Duodenal mucosa (tissue), 2 donors: ENCODE results near the gene SCUBE1.

Experiments
- H3K27ac ChIP-seq: one replicate; pipeline ENCODE4 v1.7.0; 2013; ENCODE audit warnings: low read depth, low read length
- H3K27me3 ChIP-seq, 2 donors: one replicate each; pipeline ENCODE4 v1.7.0; 2013; ENCODE audit warnings: low read length in 2 of 2, control low read depth in 1 of 2; ENCODE audit not compliant: insufficient read depth in 2 of 2, control insufficient read depth in 1 of 2
- H3K36me3 ChIP-seq, 2 donors: one replicate each; pipeline ENCODE4 v1.7.0; 2013; ENCODE audit warnings: low read length in 2 of 2, control low read depth in 1 of 2; ENCODE audit not compliant: insufficient read depth in 2 of 2, control insufficient read depth in 1 of 2
- H3K4me1 ChIP-seq, 2 donors: one replicate each; pipeline ENCODE4 v1.7.0; 2013; ENCODE audit warnings: low read length in 2 of 2, control low read depth in 1 of 2; ENCODE audit not compliant: insufficient read depth in 2 of 2, control insufficient read depth in 1 of 2
- H3K4me3 ChIP-seq, 2 donors: one replicate each; pipeline ENCODE4 v1.7.0; 2013; ENCODE audit warnings: low read length in 2 of 2, low read depth in 1 of 2
- H3K9ac ChIP-seq, 2 donors: one replicate each; pipeline ENCODE4 v1.7.0; 2013; ENCODE audit warnings: low read length in 2 of 2, low read depth in 1 of 2
- H3K9me3 ChIP-seq, 2 donors: one replicate each; pipeline ENCODE4 v1.7.0; 2013; ENCODE audit warnings: low read length in 2 of 2, control low read depth in 1 of 2; ENCODE audit not compliant: control insufficient read depth in 1 of 2

The SCUBE1 gene

GRCh38 chr22:43330178-43331068 is 12.7 kb downstream of the SCUBE1 start:
- H3K36me3 ChIP-seq: no peaks in the 10 kb centered on the region

GRCh38 chr22:43329061-43329460 is 14.1 kb downstream of the SCUBE1 start:
- Histone ChIP-seq H3K9ac (no peak overlapping the region), H3K9me3 (no peaks in the 10 kb centered on the region), H3K4me3 (no peak overlapping the region), H3K27me3 (peaks cover 0 to 3% of the 10 kb centered on the region in 2 donors), H3K36me3 (no peaks in the 10 kb centered on the region), H3K4me1 (no peaks in the 10 kb centered on the region), H3K27ac (no peak overlapping the region)

More at GRCh38 chr22:43330178-43331068, 12.7 kb downstream of the SCUBE1 start:
- Histone ChIP-seq H3K9me3 (no peaks in the 10 kb centered on the region), H3K9ac (no peak overlapping the region), H3K27ac (no peak overlapping the region), H3K27me3 (no peaks in the 10 kb centered on the region), H3K4me1 (no peaks in the 10 kb centered on the region), H3K4me3 (no peak overlapping the region)

- Histone ChIP-seq H3K4me3 (no peak overlapping the region), H3K4me1 (no peaks in the 10 kb centered on the region), H3K9me3 (no peaks in the 10 kb centered on the region)
These were observed 16.1 kb downstream of the SCUBE1 start for GRCh38 chr22:43327157-43327438.

GRCh38 chr22:43326331-43327156 is 16.6 kb downstream of the SCUBE1 start:
- H3K4me3 ChIP-seq: no peak overlapping the region
- no peaks in the 10 kb centered on the region for H3K36me3 ChIP-seq
- peaks cover 0 to 3% of the 10 kb centered on the region in 2 donors for H3K27me3 ChIP-seq
- H3K9me3 ChIP-seq: no peaks in the 10 kb centered on the region
- no peaks in the 10 kb centered on the region for H3K4me1 ChIP-seq
- H3K27ac ChIP-seq: no peak overlapping the region
- no peak overlapping the region for H3K9ac ChIP-seq

More at GRCh38 chr22:43327157-43327438, 16.1 kb downstream of the SCUBE1 start:
- Histone ChIP-seq H3K27ac (no peak overlapping the region), H3K36me3 (no peaks in the 10 kb centered on the region), H3K27me3 (peaks cover 0 to 3% of the 10 kb centered on the region in 2 donors), H3K9ac (no peak overlapping the region)

- H3K9me3 ChIP-seq: no peaks in the 10 kb centered on the region
- no peak overlapping the region for H3K9ac ChIP-seq
- no peaks in the 10 kb centered on the region for H3K36me3 ChIP-seq
- peaks cover 0 to 3% of the 10 kb centered on the region in 2 donors for H3K27me3 ChIP-seq
- H3K27ac ChIP-seq: no peak overlapping the region
- no peaks in the 10 kb centered on the region for H3K4me1 ChIP-seq
- H3K4me3 ChIP-seq: no peak overlapping the region
These were observed 18.0 kb downstream of the SCUBE1 start for GRCh38 chr22:43325176-43325575.

- Histone ChIP-seq H3K4me3 (no peak overlapping the region), H3K27me3 (peaks cover 0 to 3% of the 10 kb centered on the region in 2 donors), H3K36me3 (no peaks in the 10 kb centered on the region), H3K9ac (no peak overlapping the region), H3K27ac (no peak overlapping the region), H3K9me3 (no peaks in the 10 kb centered on the region), H3K4me1 (no peaks in the 10 kb centered on the region)
These were observed 21.9 kb downstream of the SCUBE1 start for GRCh38 chr22:43320943-43321900.

- no peaks in the 10 kb centered on the region for H3K36me3 ChIP-seq
- H3K9me3 ChIP-seq: no peaks in the 10 kb centered on the region
- H3K9ac ChIP-seq: no peak overlapping the region
- peaks cover 0 to under 1% of the 10 kb centered on the region in 2 donors for H3K27me3 ChIP-seq
- H3K4me3 ChIP-seq: no peak overlapping the region
- no peak overlapping the region for H3K27ac ChIP-seq
- H3K4me1 ChIP-seq: no peaks in the 10 kb centered on the region
These were observed 23.3 kb downstream of the SCUBE1 start for GRCh38 chr22:43319661-43320486.

GRCh38 chr22:43317239-43317638 is 25.9 kb downstream of the SCUBE1 start:
- no peak overlapping the region for H3K9ac ChIP-seq

GRCh38 chr22:43315687-43316217 is 27.4 kb downstream of the SCUBE1 start:
- H3K4me3 ChIP-seq: no peak overlapping the region
- no peak overlapping the region for H3K27ac ChIP-seq
- H3K9ac ChIP-seq: no peak overlapping the region
- H3K4me1 ChIP-seq: no peaks in the 10 kb centered on the region
- H3K9me3 ChIP-seq: no peaks in the 10 kb centered on the region
- H3K36me3 ChIP-seq: no peaks in the 10 kb centered on the region
- no peaks in the 10 kb centered on the region for H3K27me3 ChIP-seq

More at GRCh38 chr22:43317239-43317638, 25.9 kb downstream of the SCUBE1 start:
- no peaks in the 10 kb centered on the region for H3K27me3 ChIP-seq
- H3K4me1 ChIP-seq: no peaks in the 10 kb centered on the region
- H3K9me3 ChIP-seq: no peaks in the 10 kb centered on the region
- no peaks in the 10 kb centered on the region for H3K36me3 ChIP-seq
- no peak overlapping the region for H3K27ac ChIP-seq
- no peak overlapping the region for H3K4me3 ChIP-seq
